NCI-H526 (cell line): ENCODE measurements around the gene CEMIP.

ENCODE experiments used
- DNase-seq, 2 experiments: peaks; one replicate each; lab custom pipeline; 2025; lab: John Stamatoyannopoulos, UW

CEMIP gene

GRCh38 chr15:80822676-80823075 lies 43.5 kb downstream of the CEMIP start:
- DNase-seq, result no peak

- DNase-seq, result no peak
Observed at GRCh38 chr15:80823120-80823519, 44.0 kb downstream of the CEMIP start.

- DNase-seq, result no peak
Observed at GRCh38 chr15:80823995-80824394, 44.8 kb downstream of the CEMIP start.

DNA sequence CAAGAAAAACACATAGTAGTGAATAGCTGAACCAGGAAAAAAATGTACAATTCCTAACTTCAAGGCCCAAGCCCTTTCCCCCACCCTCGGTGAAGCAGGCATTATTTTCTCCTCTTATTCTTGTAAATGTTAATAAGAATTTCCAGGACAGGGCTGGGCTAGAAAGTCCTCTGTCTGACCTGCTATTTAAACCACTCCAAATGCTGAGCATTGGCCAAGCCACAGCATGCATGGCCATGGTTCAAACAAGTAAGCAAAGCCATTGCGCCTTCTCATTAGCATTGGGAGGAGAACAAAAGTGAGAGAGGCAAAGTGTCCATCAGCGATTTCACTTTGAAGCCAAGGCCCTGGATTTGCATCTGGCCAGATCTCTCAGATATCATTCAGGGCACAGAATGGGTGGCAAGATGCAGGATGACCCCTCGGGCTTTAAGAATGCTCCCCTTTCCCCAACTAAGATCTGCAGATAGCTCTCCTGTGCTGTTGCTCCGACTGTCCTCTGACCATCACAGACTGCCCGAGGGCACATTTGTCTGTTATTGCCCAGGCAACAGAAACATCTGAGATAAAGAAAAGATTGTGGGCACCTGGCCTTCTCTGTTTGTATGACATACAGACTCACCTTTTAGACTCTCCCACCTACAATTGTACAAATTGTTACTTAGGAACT lies 46.3 kb downstream of the CEMIP start:
- DNase-seq, result peak; percentile 58 to 66

DNA sequence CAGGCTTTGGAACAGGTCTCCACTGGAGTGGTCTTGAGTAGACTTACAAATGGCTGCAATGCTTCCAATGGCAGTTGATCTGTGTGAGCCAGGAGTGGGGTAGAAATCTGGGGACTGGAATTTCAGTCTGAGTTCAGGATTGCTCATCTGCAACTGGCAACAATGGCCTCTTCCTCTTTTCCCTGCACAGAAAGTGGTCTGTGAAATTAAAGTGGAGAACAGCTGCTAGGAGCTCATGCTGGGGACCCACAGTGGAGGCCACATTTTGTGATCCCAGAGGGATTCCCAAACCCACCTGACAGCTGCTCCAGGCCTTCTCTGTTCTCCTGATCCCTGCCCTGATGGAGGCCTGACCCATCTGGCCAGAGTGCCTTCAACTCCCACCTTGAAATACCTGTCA lies 49.6 kb downstream of the CEMIP start:
- DNase-seq, result no peak

- DNase-seq, result no peak
Observed at GRCh38 chr15:80830677-80831076, 51.5 kb downstream of the CEMIP start.

DNA sequence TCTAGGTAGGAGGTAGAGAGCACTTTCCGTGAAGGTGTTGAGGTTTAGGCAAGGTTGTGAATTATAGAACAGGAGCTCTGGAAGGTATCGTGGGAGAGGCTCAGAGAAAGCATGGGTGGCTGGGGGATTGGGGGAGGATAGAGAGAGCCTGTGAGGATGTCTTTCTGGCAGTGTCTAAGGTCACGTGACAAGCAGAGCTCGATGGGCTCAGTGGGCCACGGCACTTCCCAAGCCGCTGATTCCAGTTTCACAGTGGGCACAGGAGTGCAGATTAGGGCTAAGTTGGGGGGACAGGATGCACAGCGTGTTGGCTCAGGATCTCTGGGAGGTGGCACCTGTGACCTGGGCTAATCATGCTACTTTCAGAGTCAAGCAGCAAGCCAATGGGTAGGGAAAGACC lies 52.0 kb downstream of the CEMIP start:
- no peak for DNase-seq

DNA sequence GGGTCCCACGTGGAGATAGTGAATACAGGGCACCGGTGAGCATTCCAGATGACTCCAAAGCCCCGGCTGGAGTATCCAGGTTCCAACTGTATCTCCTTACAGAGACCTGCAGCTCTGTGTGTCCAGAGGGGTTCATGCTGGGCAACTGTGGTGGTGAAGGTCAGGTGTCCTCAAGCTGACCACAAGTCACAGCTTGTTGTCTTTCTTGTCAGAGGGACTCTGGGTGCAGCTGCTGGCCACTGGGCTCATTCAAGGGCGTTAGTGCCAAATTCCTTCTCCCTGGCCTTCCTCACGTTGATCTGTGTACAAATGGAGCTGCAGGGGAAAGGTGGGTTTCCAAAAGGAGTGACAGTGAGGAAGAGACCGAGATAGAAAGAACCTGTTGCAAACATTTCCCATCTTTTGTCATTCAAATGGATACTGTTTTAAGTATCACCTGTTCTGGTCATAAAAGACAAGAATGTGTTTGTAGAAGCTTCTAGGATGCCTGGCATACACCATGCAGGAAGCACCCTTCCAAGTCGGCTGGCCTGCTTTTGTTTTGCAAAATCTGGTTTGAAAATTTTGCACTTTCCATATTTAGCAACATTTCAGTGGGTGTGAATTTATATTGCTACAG lies 52.5 kb downstream of the CEMIP start:
- DNase-seq, result no peak

GRCh38 chr15:80832686-80833085 lies 53.5 kb downstream of the CEMIP start:
- DNase-seq, result no peak

DNA sequence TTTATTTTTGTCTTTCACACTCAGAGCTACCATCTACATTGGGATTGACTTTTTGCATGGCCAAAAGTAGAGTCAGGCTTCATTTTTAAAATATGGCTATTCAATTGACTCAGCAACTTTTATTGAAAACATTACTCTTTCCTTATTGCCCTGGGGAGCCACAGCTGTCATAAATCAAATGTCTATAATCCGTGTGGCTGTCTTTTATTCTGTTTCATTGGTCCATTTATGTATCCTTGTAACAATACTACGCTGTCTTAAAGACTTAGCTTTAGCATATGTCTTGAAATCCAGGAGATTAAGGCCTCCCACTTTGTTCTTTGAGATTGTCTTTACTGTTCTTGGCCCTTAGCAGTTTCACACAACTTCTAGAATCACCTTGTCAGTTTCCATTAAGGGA lies 55.2 kb downstream of the CEMIP start:
- no peak for DNase-seq

DNA sequence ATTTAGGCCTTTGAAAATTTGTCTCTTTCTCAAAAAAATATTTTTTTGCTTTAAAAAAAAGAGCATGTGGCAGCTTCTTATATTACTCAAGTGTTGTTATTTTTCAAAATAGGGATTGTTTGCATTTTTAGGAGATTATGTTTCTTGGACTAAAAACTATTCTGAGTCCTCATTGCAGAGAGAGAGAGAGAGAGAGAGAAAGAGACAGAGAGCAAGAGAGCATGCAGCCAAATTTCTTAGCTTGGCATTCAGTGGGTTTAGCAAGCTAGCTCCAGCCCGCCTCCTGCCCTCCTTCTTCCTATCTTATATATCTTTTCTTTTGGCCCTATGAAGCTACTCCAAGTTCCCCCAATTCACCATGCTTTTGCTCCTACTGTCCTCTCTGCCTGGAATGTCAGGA lies 55.7 kb downstream of the CEMIP start:
- DNase-seq, result no peak

DNA sequence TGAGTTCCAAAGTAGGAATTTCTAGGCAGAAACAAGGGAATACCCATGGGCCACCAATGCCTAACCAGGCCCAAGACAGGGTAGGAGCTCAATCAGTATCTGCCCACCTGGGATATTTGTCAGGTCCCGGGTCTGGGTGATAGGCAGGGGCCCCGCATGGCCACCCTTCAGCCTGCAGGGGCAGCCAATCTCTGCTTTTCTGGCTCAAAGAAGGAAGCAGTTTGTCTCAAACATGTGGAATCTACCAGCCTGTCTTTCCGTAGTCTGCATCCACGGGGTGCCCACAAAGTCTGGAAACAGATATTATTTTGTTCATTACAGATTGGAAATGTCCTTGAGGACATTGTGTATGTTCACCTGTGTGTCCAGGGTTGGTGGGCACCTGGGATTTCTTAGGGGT lies 56.2 kb downstream of the CEMIP start:
- no peak for DNase-seq

DNA sequence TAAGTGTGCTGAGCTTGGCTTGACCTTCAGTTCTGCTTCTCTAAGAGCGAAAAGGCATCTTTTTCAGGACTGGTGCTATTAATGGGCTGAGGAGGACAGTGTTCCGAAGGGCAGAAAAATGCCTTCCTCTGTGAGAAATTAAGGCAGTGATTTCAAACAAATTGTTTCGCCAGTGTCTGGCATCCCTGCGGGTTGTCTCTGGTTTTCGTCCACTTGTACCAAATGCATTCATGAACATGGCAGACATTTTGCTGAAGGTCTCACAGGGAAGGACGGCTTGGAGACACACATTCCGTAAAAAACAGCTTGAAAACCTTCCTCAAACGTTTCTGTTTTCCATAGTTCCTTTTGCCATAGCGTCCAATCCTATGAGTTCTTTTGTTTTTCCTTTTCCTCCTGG lies 57.1 kb downstream of the CEMIP start:
- DNase-seq, result no peak

DNA sequence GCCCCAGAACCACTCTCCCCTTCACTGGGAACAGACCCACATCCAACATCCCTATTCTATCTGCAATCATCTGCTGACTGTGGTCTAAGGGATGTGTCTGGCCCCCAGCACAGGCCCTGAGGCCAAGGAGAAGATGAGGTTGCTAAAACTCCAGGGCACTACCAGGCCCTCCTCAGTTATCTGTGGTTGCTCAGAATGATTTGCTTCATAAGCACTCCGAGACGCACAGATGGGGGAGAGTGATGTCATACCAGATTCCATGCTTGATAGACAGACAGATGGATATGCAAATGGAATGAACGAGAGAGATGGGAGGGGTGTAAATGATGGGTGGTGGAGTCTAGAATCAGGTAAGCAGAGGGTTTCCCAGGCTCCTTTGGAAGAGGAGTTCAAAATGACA lies 57.8 kb downstream of the CEMIP start:
- no peak for DNase-seq

- no peak for DNase-seq
Observed at GRCh38 chr15:80838012-80838411, 58.8 kb downstream of the CEMIP start.

DNA sequence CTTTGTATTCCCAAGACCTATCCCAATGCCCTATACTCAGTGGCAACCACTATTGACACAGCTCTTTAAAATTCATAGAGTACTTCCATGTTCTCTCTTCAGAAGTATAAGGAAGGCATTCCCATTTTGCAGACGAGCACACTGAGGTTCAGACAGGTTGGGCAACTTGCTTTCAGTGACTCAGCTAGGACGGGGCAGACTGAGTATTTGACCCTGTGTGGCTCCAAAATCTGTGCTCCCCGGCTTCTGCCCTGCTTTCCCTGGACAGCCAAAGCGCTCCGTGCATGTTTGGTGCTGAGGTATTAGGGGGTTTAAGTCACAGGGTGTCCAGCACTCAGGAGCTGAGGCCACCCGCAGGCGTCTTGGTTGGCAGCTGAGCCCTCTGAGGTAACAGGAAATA lies 59.5 kb downstream of the CEMIP start:
- no peak for DNase-seq

- DNase-seq, result no peak
Observed at GRCh38 chr15:80839764-80840130, 60.6 kb downstream of the CEMIP start.

- DNase-seq, result no peak
Observed at GRCh38 chr15:80840182-80841130, 61.3 kb downstream of the CEMIP start.

- DNase-seq, result no peak
Observed at GRCh38 chr15:80841541-80841940, 62.4 kb downstream of the CEMIP start.

DNA sequence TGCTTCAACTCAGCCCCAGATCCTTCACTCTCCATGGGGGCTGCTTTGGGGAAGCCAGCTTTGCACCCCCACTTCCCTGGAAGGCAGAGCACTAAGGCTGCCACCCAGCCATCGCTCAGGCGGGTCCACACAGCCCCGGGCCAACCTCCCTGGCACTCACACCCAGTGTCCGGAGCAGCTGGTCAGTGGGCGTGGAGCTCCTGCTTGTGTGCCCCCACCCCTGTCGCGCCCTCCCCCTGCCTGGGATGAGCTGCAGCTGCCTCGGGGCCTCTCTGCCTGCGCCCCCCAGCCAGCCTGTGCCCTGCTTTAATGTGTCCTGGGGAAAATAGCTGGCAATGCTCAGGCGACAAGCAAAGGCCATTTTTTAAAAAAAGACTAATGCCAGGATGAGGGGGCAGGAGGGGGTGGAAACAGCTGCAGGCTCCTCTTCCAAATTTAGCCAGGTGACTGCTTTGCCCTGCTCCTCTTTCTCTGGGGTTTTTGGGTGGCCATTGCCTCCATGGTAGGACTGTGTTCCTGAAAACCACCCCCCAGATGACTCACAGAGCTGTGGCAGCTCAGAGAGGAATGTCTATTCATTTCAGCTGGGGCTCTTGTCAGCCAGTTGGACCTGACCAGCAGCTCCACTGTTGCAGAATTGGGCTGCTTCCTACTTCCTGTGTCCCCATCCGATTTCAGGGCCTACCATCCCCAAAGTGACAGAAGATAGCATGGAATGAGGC lies 65.0 kb downstream of the CEMIP start:
- DNase-seq, result no peak

- DNase-seq, result no peak
Observed at GRCh38 chr15:80846031-80846815, 67.1 kb downstream of the CEMIP start.

DNA sequence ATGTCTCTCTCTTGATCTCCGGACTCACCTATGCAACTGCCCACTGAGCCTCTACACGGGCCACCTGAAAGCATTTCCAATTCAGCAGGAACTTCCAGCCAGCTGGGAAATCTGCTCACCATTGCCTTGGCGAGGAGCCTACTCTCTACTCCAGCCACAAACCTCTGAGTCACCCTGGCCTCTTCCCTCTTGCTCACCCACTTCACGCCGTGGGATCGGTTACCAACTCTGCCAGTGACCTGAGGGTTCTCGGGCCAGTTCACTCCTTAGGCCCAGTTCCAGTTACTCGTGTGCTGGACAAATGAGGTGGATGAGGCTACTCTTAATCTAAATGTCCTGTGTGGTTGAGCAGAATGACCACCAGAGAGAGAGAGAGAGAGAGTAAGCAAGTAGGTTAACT lies 70.1 kb downstream of the CEMIP start:
- no peak for DNase-seq
